MM.1S (cell line): ENCODE results near the gene LDLRAD3.

Source experiments
- EZH2 ChIP-seq: fragments of 300-600 bp; sonication (generic); optimal IDR thresholded peaks from 2 replicates; pipeline ENCODE3; 2017; ENCODE audit warnings: low read depth, mild to moderate bottlenecking, antibody characterized with exemption, low read length, mixed read lengths
- TF ChIP-seq, protein P1 (sequence below): fragments of 300-600 bp; sonication (generic); IDR thresholded peaks from 2 replicates; pipeline ENCODE4 v1.5.1; 2016; ENCODE audit warnings: antibody characterized with exemption, low read length, mixed read lengths

DNA sequence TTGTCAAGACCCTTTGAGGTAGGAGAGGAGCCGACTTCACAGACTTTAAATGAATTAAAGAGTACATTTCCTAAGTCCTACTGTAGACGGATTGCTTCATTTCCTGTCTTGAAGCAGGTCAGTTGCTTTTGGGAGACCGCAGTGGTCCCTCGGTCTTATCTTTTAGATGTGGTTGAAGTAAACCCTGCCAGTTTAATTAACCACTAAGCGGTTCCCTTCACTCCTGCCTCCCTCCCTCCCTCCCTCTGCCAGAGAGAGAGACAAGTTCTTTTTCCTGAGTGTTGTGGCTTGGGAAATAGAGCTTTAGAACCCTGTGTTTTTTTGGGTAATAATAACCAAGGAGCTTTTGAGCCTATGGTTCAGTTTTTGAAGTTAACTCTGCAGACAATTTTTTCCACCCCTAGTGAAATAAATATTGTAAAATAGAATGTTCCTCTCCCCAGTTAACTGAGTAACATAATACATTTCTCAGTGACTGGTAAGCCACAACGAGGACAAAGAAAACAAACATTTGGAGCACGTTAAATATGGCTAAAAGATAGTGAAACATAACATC lies 147.5 kb downstream of the LDLRAD3 start:
- TF ChIP-seq EZH2: no peak
- TF ChIP-seq, protein P1, sequence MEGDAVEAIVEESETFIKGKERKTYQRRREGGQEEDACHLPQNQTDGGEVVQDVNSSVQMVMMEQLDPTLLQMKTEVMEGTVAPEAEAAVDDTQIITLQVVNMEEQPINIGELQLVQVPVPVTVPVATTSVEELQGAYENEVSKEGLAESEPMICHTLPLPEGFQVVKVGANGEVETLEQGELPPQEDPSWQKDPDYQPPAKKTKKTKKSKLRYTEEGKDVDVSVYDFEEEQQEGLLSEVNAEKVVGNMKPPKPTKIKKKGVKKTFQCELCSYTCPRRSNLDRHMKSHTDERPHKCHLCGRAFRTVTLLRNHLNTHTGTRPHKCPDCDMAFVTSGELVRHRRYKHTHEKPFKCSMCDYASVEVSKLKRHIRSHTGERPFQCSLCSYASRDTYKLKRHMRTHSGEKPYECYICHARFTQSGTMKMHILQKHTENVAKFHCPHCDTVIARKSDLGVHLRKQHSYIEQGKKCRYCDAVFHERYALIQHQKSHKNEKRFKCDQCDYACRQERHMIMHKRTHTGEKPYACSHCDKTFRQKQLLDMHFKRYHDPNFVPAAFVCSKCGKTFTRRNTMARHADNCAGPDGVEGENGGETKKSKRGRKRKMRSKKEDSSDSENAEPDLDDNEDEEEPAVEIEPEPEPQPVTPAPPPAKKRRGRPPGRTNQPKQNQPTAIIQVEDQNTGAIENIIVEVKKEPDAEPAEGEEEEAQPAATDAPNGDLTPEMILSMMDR: no peak
